T-helper 17 cell (primary cell): ENCODE measurements around the gene SPAG17. TPM values are rescaled to one million over a fixed set of nuclear protein-coding genes. Genes with fewer than 3 reads are reported as not detected.
A peak's percentile ranks its signal among the peaks of the same experiment; 100 is the strongest.
"Not testable (repeated sequence)": the region's sequence is repeated elsewhere in the genome, so short reads cannot be mapped to it uniquely, and the experiment has no call there.

Experiments
- ATAC-seq: fragments of 150-1000 bp; cut with Tn5 transposase; 2 replicates; pipeline ENCODE4 v1.10.0; 2021; ENCODE audit warnings: mild to moderate bottlenecking, moderate library complexity
- DNase-seq, 3 donors: peaks; one replicate each; pipeline versions ENCODE4 v3.0.0 to v3.0.0-alpha.2; 2020 to 2021
- H3K9me3 ChIP-seq: one replicate; pipeline ENCODE4 v1.7.0; 2013; ENCODE audit warnings: low read length, mild to moderate bottlenecking; ENCODE audit not compliant: control insufficient read depth, poor library complexity, severe bottlenecking
- H3K27ac Mint-ChIP-seq: one replicate; pipeline ENCODE4 v1.8.0; 2022; ENCODE audit warnings: mild to moderate bottlenecking, moderate library complexity, mixed read lengths
- H3K27me3 Mint-ChIP-seq: one replicate; pipeline ENCODE4 v1.8.0; 2022; ENCODE audit warnings: mixed read lengths
- H3K36me3 Mint-ChIP-seq: one replicate; pipeline ENCODE4 v1.8.0; 2022; ENCODE audit warnings: low read depth, mixed read lengths
- H3K4me1 Mint-ChIP-seq: one replicate; pipeline ENCODE4 v1.8.0; 2022; ENCODE audit warnings: mild to moderate bottlenecking, mixed read lengths
- H3K4me3 Mint-ChIP-seq: one replicate; pipeline ENCODE4 v1.8.0; 2022; ENCODE audit warnings: mild to moderate bottlenecking, moderate library complexity, mixed read lengths
- total RNA-seq, 4 donors: library from RNA in 2 of 4; stranded (reverse) in 2 of 4; gene quantifications; one replicate each; pipeline ENCODE4 v1.2.3 and lab custom pipeline; 2022 to 2026

Gene SPAG17
- total RNA-seq, 2 donors from 2014 or later: not detected

DNA sequence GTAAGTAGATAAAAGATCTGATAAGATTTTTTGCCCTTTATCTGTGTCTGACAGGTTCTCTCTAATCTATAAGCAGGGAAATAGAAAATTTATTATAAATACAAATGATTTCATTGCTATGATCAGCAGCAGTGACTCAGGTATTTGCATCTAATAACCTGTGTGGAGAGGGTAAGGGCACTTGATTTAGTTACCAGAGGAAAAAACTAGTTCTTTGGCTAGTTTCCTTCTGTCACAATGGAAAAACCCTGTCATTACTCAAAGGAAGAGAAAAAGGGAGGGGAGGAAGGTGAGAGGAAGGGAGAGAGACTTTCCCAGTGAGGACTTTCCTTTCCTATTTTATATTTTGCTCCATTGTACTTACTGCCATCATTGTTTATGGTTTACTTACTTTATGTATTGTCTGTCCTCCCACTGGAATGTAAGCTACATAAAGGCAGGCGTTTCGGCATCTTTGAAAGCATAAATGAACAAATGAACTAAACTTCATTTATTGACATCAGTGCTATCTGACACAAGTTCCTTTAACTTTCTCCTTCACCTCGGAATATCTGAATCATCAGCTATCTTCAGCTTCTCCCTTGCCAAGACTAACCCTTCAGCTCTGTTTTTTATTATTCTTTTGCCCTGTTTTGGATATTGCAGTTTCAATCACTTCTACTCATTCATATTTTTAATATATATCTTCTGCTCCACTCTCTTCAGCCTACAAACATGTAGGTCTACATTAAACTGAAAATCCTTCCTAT is 220.6 kb downstream of the SPAG17 start:
- Mint-ChIP-seq H3K4me3 (no peak overlapping the region), H3K4me1 (peaks cover 3% of the 10 kb centered on the region), H3K27me3 (no peaks in the 10 kb centered on the region), H3K36me3 (no peaks in the 10 kb centered on the region), H3K27ac (peak overlapping the region; percentile 32)
- no peaks in the 10 kb centered on the region for H3K9me3 ChIP-seq
- DNase-seq: no peak
- no peak for ATAC-seq

DNA sequence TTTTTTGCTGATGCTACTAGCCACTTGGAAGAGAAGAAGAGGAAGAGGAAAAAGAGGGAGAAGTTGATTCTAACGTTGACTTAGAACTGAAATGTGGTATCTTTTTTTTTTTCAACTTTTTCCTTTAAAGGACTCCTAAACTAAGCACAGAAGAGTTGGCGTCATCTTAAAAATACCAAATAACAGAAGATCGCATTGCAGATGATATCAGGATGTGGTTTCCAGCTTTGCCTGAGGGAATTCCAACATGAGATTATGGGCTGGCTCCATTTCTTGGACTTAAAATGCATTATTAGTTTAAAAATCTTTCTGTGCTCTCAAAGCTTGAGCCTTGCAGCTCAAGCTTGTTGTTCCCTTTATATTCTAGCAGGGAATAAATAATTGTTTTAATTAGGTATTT is 225.7 kb downstream of the SPAG17 start:
- no peak for ATAC-seq
- DNase-seq: no peak
- Mint-ChIP-seq H3K4me3 (no peak overlapping the region), H3K36me3 (peaks cover 3% of the 10 kb centered on the region), H3K27ac (no peak overlapping the region), H3K27me3 (no peaks in the 10 kb centered on the region), H3K4me1 (no peaks in the 10 kb centered on the region)
- H3K9me3 ChIP-seq: no peaks in the 10 kb centered on the region

- ATAC-seq (no peak), DNase-seq (no peak)
- H3K9me3 ChIP-seq: no peaks in the 10 kb centered on the region
- Mint-ChIP-seq H3K4me3 (no peak overlapping the region), H3K4me1 (no peaks in the 10 kb centered on the region), H3K27me3 (no peaks in the 10 kb centered on the region), H3K27ac (no peak overlapping the region), H3K36me3 (peaks cover 9% of the 10 kb centered on the region)
These were observed 232.6 kb downstream of the SPAG17 start for GRCh38 chr1:117952386-117952785.

- peaks cover 24% of the 10 kb centered on the region for H3K36me3 Mint-ChIP-seq
- no peak overlapping the region for H3K27ac Mint-ChIP-seq
- no peaks in the 10 kb centered on the region for H3K9me3 ChIP-seq
- no peak overlapping the region for H3K4me3 Mint-ChIP-seq
- peaks cover 7% of the 10 kb centered on the region for H3K4me1 Mint-ChIP-seq
- no peaks in the 10 kb centered on the region for H3K27me3 Mint-ChIP-seq
- DNase-seq (no peak), ATAC-seq (no peak)
These were observed 242.7 kb downstream of the SPAG17 start for GRCh38 chr1:117942293-117942692.

- Mint-ChIP-seq H3K27me3 (no peaks in the 10 kb centered on the region), H3K27ac (no peak overlapping the region), H3K36me3 (peaks cover 17% of the 10 kb centered on the region), H3K4me1 (peaks cover 35% of the 10 kb centered on the region), H3K4me3 (no peak overlapping the region)
- DNase-seq: no peak
- no peak for ATAC-seq
- no peaks in the 10 kb centered on the region for H3K9me3 ChIP-seq
These were observed 251.3 kb downstream of the SPAG17 start for GRCh38 chr1:117933769-117934168.

DNA sequence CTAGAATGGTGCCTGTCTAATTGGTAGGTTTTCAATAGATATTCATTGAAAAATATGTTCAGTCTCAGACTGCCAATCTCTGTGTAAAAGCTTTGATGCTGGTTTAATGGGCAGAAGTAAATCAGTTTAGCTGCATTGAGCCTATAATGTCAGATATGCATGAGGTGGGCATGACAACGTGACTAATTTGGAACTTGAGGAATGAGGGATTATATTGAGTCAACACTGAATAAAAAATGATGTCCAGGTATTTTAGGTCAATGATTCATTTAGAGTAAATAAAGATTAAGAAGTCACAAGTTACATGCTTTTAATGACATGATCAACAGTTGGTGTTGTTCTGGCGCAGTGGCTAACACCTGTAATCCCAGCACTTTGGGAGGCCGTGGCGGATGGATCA is 252.5 kb downstream of the SPAG17 start:
- H3K4me1 Mint-ChIP-seq: peaks cover 41% of the 10 kb centered on the region
- H3K27ac Mint-ChIP-seq: peak overlapping the region; percentile 14
- H3K27me3 Mint-ChIP-seq: no peaks in the 10 kb centered on the region
- H3K4me3 Mint-ChIP-seq: no peak overlapping the region
- ATAC-seq (no peak), DNase-seq (no peak)
- peaks cover 13% of the 10 kb centered on the region for H3K36me3 Mint-ChIP-seq
- no peaks in the 10 kb centered on the region for H3K9me3 ChIP-seq

GRCh38 chr1:117930484-117930883 is 254.5 kb downstream of the SPAG17 start:
- peaks cover 57% of the 10 kb centered on the region for H3K4me1 Mint-ChIP-seq
- no peaks in the 10 kb centered on the region for H3K27me3 Mint-ChIP-seq
- peaks cover 14% of the 10 kb centered on the region for H3K36me3 Mint-ChIP-seq
- DNase-seq: no peak
- no peak for ATAC-seq
- H3K4me3 Mint-ChIP-seq: peak overlapping the region; percentile 99
- H3K9me3 ChIP-seq: no peaks in the 10 kb centered on the region
- H3K27ac Mint-ChIP-seq: peak overlapping the region; percentile 100

- H3K36me3 Mint-ChIP-seq: peaks cover 14% of the 10 kb centered on the region
- no peaks in the 10 kb centered on the region for H3K27me3 Mint-ChIP-seq
- peaks cover 57% of the 10 kb centered on the region for H3K4me1 Mint-ChIP-seq
- H3K9me3 ChIP-seq: no peaks in the 10 kb centered on the region
- peak overlapping the region; percentile 99 for H3K4me3 Mint-ChIP-seq
- peak; percentile 4 for ATAC-seq
- peak overlapping the region; percentile 100 for H3K27ac Mint-ChIP-seq
- no peak for DNase-seq
These were observed 254.9 kb downstream of the SPAG17 start for GRCh38 chr1:117930173-117930447.

DNA sequence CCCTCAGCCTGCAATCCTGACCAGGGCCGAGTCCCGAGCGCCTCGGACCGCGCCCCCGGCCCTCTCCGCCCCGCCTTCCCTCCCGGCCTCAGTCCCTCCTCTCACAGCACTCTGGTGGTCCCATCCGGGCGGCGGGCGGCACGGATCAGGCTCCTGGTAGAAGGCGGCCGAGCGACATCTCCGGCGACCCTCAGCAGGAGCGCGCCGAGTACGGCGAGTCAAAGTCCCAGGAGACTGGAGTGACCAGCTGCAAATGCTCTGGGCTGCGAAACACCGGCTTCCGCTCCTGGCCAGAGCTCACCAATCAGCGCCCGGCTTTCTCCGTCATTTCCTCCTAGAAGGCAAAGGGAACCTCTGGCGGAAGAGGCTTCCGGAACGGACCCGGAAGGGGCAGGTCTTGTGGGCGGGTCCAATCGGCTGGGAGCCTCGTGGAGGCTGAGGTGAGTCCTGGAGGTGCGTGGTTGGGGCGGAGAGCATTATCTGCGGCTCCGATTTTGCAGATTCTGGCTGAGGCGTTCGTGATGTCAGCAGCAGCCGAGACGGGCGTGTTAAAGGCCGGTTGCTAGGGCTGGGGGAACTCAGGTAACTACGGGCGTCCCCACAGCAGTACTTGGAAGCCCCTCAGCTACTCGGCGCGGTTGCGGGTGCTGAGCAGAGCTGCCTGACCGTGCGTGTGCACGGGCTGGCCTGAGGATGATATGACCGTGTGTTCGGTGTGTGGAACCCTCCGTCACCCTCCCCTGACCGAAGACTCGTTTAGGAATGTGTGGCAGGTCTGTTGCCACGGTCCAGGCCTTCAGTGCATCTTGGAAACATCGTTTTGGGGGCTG is 255.5 kb downstream of the SPAG17 start, which contains the start of the genes GDAP2 and WDR3:
GDAP2 (minus strand) TSS at position 279 of the 830 bp plus-strand sequence. CDS start 9,264 bp downstream, outside the sequence.
WDR3 (plus strand) TSS at position 397 of the 830 bp plus-strand sequence. CDS start 3,581 bp downstream, outside the sequence.
- H3K27me3 Mint-ChIP-seq: no peaks in the 10 kb centered on the region
- DNase-seq (peak; percentile 86 to 93 (median 91)), ATAC-seq (peak; percentile 95)
- peak within 1 kb of the TSS; percentile 100 for H3K27ac Mint-ChIP-seq
- H3K4me1 Mint-ChIP-seq: peaks cover 57% of the 10 kb centered on the region
- peaks cover 14% of the 10 kb centered on the region for H3K36me3 Mint-ChIP-seq
- no peaks in the 10 kb centered on the region for H3K9me3 ChIP-seq
- peak within 1 kb of the TSS; percentile 99 for H3K4me3 Mint-ChIP-seq

DNA sequence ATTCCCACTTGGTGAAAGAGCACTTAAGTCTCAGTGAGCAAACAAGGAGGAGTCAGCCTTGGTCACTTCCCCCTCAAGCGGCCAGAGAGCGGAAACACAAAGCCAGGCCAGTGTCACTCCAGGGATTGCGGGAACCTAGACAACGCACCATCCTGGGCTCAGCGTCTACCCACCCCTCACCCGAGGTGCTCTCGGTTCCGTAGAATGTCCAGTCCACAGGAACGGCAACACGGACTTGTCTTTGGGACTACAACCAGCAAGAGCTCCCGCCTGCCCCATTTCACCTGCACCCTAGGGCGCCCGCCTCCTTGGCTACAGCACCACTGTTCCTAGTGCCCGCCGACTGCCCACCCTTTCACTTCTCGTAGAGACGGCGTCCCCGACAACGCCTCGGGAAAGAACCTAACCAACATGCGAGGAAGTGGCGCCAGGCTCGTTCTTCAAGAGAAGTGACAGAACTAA is 256.1 kb downstream of the SPAG17 start:
- peak; percentile 54 for ATAC-seq
- no peaks in the 10 kb centered on the region for H3K9me3 ChIP-seq
- DNase-seq: peak; percentile 28 to 40 (median 40)
- H3K36me3 Mint-ChIP-seq: peaks cover 17% of the 10 kb centered on the region
- H3K27ac Mint-ChIP-seq: peak overlapping the region; percentile 100
- peak overlapping the region; percentile 99 for H3K4me3 Mint-ChIP-seq
- peaks cover 61% of the 10 kb centered on the region for H3K4me1 Mint-ChIP-seq
- H3K27me3 Mint-ChIP-seq: no peaks in the 10 kb centered on the region

- no peak for DNase-seq
- Mint-ChIP-seq H3K4me1 (peaks cover 49% of the 10 kb centered on the region), H3K27ac (no peak overlapping the region), H3K27me3 (no peaks in the 10 kb centered on the region), H3K36me3 (peaks cover 17% of the 10 kb centered on the region), H3K4me3 (no peak overlapping the region)
- ATAC-seq: no peak
- H3K9me3 ChIP-seq: no peaks in the 10 kb centered on the region
These were observed 259.0 kb downstream of the SPAG17 start for GRCh38 chr1:117925981-117926380.

- not testable (repeated sequence) for H3K36me3 Mint-ChIP-seq, H3K27me3 Mint-ChIP-seq, H3K4me3 Mint-ChIP-seq, DNase-seq, H3K27ac Mint-ChIP-seq, ATAC-seq, H3K9me3 ChIP-seq
- peaks cover 23% of the 10 kb centered on the region for H3K4me1 Mint-ChIP-seq
These were observed 262.3 kb downstream of the SPAG17 start for GRCh38 chr1:117922717-117923116.

GRCh38 chr1:117921991-117922390 is 263.0 kb downstream of the SPAG17 start:
- no peaks in the 10 kb centered on the region for H3K27me3 Mint-ChIP-seq
- DNase-seq (no peak), ATAC-seq (no peak)
- no peaks in the 10 kb centered on the region for H3K9me3 ChIP-seq
- no peak overlapping the region for H3K4me3 Mint-ChIP-seq
- H3K27ac Mint-ChIP-seq: no peak overlapping the region
- peaks cover 17% of the 10 kb centered on the region for H3K4me1 Mint-ChIP-seq
- H3K36me3 Mint-ChIP-seq: peaks cover 11% of the 10 kb centered on the region
